Measurements from ENCODE around the gene SLC7A1.

The SLC7A1 gene

DNA sequence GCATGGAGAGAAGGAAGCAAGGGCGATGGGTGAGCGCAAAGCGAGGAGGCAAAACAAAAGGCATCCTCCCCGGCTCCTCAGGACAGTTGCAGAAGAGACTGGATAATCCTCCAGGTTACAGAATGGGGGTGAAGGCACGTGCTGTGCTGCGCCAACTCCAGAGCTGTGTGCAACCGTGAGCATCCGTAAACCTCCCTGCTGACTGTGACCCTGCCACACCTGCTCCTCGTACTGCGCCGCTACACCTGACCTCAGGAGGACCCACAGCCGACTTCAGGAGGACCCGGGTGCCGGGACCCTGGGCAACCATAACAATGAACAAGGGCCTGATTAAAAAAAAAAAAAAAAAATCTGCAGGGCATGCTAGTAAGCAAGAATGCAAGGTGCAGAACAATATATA lies 68.7 kb downstream of the SLC7A1 start:
- no peak for DNase-seq

- DNase-seq: no peak
Measured at GRCh38 chr13:29525757-29526156, 69.7 kb downstream of the SLC7A1 start.

- no peak for DNase-seq
Measured at GRCh38 chr13:29524641-29525040, 70.8 kb downstream of the SLC7A1 start.

DNA sequence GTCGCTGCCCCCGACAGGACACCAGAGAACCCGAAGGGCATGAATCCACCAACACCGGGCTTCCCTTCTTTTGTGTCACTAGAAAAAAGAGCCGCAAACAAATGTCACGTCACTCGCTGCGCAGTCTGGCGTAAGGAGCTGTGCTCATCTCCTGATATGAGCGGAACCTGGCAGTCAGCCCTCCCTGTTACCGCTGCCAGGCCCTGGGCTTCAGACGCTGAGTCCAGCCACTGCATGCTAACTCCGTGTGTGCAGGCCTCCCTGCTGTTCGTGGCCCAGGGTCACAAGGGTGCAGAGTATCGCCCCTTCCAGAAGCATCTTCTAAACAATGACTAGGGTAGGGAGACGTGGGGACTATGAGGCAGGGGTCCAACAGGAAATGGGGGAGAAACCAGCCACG lies 71.3 kb downstream of the SLC7A1 start:
- DNase-seq: no peak

DNA sequence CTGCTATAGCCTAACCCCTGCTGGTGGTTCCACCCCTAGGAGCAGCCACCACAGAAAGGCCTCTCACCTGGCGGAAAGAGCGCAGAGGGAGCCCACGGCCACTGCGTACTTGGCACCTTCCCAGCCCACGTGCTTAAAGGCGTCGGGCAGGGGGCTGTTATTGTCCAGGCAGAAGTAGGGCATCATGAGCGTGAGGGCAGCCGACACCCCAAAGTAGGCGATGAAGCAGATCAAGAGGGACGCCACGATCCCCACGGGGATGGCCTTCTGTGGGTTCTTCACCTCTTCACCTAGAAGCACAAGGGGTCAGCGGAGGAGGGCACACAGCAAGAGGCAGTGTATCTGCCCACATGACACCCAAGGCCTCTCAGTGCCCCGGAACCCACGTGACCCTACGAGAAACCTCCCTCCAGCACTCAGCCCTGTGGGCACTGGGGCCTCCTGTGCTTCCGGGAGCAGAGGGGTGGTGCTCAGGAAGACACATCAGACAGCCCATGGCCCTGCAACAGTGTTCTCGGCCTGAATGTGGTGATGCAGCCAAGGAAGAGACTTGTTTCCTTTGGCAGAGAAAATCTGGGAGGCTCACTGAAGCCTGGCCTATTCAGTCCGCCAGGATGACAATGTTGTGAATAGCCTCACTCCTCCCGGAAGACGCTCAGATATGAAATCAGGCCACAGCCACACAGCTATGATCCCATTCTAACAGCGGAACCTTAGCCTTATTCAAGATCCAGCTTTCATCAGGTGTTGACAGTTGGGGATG lies 72.1 kb downstream of the SLC7A1 start:
- no peak for DNase-seq

DNA sequence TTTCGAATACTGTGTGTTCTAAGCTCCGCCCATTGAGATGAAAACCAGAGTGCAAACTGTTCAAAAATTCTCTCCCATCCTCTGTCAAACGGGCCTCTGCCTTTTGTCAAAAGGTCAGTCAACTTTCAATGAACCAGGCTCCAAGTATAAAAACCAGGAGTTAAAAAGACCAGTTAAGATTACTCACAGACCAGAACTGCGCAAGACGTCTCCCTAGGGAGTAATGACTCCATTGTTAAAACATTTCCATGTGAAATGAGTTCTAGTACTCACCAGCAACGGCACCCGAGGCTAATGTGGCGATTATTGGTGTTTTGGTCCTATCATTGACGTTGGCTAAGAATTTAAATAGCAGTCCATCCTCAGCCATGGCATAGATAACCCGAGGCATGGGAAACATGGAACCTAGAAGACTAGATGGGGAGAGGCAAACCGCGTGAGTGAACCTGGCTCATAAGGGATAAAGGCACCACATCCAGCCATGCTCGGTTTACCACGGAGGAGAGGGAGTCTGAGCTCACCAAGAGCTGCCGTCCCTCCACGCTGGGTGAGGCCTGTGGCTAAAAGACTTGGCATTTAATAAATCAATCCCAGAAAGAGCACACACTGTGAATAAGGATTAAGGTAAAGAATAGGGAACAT lies 73.3 kb downstream of the SLC7A1 start:
- DNase-seq: no peak

- DNase-seq: no peak
Measured at GRCh38 chr13:29521336-29521735, 74.2 kb downstream of the SLC7A1 start.

- no peak for DNase-seq
Measured at GRCh38 chr13:29520671-29521070, 74.8 kb downstream of the SLC7A1 start.

DNA sequence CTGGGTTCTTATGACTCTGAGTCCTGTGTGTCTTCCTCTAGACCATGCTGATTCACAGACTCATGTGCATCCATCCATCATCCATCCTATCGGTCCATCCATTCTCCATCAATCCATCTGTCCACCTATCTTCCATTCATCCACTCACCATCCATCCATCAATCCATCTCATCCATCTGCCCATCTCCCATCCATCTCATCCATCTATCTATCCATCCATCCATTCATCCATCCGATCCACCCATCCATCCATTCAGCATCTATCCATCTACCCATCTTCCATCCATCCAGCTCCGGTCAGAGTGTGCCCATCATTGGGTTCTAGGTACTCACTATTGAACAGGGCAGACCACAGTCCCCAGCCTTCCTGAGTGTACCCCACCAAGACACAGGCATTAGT lies 75.6 kb downstream of the SLC7A1 start:
- no peak for DNase-seq

DNA sequence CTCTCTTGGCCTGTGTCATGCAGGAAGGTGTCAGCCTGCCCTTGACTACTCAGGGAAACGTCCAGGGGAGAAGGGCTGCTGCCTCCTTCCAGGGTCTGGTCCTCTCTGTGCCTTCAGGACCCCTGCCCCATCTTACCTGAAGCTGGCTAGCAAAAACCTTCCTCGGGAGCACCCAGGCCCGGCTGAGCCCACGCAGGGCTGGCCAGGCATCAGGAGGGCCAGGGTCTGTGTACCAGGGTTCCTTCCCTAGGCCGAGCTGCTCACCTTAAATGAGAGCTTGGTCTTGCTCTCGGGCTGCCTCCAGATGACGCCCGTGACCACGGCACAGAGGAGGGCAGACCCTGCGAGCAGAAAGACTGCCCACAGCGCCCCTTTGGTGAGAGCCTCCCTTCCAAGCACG lies 78.6 kb downstream of the SLC7A1 start:
- no peak for DNase-seq

GRCh38 chr13:29516012-29516411 lies 79.5 kb downstream of the SLC7A1 start:
- DNase-seq: no peak

GRCh38 chr13:29515372-29515771 lies 80.1 kb downstream of the SLC7A1 start:
- DNase-seq: no peak

- DNase-seq: no peak
Measured at GRCh38 chr13:29514720-29515310, 80.7 kb downstream of the SLC7A1 start.

- DNase-seq: no peak
Measured at GRCh38 chr13:29513981-29514719, 81.3 kb downstream of the SLC7A1 start.

- no peak for DNase-seq
Measured at GRCh38 chr13:29513002-29513980, 82.2 kb downstream of the SLC7A1 start.

- DNase-seq: no peak
Measured at GRCh38 chr13:29511980-29512379, 83.5 kb downstream of the SLC7A1 start.

DNA sequence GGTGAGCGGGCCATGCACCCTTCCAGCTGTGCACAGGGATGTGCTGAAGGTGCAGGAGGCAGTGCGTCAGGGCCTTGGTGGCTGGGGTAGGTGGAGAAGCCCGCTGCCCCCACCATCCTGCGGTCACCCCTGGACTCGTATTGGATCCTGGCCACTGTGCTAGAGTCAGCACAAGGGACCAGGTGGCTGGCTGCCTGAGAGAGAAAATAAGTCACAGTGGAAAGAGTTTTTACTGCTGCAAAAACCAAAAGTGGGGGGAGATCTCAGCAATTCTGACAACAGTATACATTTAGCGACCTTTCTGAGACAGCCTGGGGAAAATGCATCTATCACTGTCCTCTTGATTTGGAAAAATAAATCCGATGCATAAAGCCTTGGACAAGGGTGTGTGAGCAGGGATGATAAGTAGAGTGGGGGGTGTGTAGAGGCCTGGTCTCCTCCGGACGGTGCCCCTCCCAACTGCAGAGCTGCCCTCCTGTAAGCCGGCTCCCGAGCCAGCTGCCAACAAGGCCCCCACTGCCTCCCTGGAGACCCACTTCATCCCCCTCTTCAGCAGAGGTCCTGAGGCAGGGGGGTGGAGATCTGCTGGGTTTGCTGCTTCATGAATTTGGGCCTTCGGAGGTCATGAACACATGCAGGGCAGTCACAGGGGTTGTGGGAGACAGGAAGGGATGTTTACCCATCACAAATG lies 84.2 kb downstream of the SLC7A1 start:
- DNase-seq: no peak

- DNase-seq: no peak
Measured at GRCh38 chr13:29510651-29511084, 84.8 kb downstream of the SLC7A1 start.

- no peak for DNase-seq
Measured at GRCh38 chr13:29509999-29510589, 85.4 kb downstream of the SLC7A1 start.

DNA sequence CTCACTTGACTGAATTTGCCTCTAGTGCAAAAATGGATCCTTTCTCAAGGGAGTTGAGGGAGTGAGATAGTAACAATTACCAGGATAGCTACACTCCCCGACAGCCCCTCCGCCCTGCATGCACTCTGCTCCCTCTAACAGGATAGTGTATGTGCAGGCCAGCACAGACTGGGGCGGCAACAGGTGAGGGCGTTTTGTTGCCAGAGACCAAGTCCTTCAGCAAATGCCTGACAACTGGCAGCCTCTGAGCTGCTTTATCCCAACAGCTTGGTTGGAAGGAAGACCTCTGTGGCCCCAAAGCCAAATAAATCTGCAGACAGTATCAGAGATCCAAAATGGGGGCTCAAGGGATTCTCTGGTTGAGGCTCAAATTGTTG lies 86.6 kb downstream of the SLC7A1 start:
- DNase-seq: no peak

All from activated T-cell treated with anti-CD3 and anti-CD28 coated beads, Interleukin-2, amount 50 U/mL, for 48 hours (primary cell).